Retina (tissue), 1 donor: ENCODE measurements around the gene RGS14.
"Not testable (repeated sequence)": the region's sequence is repeated elsewhere in the genome, so short reads cannot be mapped to it uniquely, and the experiment has no call there.

Experiments
- DNase-seq: peaks from one replicate; pipeline ENCODE4 v3.0.0-alpha.2; 2016

The RGS14 gene

DNA sequence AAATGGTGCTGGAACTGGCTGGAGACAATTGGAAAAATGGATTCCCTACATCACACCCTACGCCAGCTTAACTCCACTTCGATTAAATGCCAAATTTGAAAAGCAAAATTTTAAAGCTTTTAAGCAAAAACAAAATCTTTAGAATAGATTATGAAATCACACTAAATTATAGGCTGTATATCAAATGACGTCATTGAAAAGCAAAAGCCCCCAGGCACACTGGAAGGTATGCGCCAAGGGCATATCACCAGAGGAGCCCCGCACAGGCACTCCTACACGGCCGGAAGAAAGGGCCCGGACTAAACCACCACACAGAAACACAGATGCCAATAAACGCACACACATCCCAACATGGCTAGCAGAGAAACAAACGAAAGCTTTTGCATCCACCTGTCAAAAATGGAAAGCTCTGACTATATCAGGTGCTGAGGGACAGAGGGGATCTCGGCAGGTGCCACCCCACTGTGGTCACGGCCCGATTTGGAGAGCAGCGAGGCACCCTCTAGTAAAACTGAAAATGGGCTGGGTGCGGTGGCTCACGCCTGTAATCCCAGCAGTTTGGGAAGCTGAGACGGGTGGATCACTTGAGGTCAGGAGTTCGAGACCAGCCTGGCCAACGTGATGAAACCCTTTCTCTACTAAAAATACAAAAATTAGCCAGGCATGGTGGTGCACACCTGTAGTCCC is 29.0 kb upstream of the RGS14 start:
- no peak for DNase-seq

DNA sequence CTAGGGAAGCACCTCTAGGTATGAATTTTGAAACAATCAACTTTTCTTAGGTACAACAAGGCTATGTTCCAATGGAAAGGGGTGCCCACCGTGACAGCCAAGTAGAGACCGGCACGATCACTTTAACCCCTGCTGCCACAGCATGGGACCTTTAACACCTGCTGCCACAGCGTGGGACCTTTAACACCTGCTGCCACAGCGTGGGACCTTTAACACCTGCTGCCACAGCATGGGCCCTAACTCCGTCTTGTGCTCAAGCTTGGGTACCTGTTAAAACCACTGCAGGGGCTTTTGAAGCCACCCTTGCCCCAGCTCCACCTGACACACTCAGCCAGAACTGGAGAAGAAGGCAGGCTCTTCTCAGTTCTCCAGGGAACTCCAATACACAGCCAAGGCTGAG is 27.8 kb upstream of the RGS14 start:
- DNase-seq = no peak

DNA sequence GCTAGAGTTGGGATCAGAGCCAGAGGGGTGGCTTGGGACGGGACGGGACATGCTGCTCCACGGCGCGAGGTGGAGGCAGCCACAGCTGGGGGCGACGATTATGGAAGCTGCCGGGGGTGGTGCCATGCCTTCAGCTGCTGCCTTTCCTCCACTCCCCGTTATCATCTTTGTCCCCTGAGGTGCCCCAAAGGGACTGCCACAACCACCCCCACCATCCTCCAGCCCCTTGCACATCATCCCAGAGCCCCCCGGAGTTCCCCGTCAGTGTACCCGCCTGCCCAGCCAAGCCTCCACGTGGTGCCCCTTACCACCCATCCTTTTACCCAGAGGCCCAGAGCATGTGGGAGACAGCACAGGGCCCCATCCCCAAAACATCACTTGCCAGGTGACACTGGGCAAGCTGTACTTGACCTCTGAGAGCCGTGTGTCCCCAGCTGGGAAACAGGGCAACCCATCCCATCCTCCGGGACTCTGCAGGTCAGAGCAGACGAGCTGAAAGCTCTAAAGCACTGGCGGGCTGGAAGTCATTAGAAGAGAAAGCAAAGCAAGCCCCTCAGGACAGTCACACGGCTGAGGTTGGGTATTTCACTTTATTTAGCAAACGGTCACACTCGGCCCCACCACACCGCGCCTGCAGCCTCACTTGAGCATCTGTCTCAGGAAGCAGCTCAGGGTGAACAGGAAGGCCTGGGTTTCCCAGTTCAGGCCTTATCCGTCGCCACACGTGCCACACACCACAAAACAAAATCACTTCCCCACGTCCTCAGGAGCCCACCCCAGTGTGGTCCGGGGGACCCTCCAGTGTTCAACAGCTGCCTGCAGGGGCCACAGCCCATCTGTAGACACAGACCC is 26.5 kb upstream of the RGS14 start:
- no peak for DNase-seq

DNA sequence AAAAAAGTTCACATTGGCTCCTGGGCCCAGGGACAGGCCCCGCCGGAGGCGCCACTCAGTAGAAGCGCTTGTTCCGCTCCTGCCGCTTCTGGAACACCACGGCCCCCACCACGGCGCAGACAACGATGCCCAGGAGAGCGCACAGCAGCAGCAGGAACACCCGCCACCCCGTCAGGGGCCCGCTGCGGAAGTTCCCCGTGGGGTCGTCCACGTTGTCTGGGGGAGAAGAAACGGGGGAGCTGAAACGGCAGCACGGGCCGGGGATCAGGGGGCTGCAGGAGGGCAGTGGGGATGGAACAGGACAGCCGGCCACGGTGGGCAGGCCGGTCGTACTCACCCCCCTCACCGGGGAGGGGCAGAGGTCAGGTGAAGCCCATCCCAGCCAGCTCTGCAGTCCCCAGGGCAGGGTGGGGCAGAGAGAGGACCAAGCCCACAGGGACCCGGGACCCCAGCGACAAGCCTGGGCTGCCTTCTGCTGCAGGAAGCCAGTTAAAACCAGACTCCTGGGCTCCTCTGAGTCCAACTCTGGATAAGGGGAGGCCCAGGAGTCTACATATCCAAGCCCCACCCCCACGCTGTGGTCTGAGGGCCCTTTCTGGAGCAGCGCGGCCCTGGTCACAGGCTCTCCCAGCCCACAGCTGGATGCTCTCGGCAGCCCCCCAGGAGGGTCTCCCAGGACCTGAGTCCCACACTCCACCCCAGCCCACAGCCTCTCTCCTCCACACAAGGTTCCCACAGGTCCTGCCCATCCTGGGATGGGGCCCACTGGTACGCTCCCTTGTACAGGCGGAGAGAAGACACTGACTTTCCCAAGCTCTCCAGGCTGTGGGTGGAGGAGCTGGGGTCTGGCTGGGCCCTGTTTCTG is 25.5 kb upstream of the RGS14 start:
- DNase-seq = no peak

DNA sequence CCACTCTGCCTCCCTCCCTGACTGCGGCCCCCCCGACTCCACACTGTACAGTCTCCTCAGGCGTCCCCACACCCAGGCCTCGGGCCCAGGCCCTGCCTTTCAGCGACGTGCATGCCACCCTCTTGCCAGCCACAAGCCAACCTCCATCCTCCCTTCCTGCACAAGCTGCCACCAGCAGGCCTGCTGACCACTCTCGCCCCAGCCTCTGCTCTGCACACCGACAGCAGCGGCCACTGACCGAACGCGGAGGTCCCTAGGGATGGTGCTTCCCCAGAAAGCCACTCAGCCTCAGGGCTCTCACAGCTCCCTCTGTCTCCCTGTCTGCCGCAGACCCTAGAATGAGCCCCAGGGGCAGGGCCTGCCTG is 24.8 kb upstream of the RGS14 start:
- no peak for DNase-seq

DNA sequence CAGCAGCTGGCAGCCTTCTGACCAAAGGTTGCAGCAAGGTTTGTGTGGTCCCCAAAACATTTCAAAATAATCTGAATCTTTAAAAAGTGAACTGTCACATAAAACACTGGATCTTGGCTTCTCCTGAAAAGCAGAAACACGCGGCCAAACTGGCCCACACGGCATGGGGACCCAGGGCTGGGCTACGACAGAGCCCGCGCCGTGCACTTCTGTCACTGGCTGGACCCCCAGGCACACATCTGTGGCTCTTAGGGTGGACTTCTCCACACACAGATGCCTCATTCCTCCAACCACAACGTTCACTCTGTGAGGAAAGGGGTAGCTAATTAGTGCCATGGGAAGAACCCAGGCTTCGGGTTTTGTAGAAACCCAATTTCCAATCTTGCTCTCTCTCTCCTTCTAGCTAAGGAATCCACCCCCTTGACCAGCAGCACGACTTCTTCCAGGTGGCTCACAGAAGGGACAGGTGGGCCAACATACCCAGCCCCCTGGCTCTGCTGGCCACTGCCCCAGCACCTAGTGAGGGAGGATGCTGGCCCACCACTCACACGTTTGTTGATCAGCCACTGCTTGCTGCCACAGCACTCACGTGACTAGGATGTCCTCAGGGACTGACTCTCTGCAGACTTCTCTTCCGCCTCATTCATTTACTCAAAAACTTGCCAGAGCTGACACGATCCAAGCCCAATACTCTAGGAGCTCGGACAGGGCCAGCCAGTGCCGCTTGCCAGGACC is 24.1 kb upstream of the RGS14 start:
- no peak for DNase-seq

DNA sequence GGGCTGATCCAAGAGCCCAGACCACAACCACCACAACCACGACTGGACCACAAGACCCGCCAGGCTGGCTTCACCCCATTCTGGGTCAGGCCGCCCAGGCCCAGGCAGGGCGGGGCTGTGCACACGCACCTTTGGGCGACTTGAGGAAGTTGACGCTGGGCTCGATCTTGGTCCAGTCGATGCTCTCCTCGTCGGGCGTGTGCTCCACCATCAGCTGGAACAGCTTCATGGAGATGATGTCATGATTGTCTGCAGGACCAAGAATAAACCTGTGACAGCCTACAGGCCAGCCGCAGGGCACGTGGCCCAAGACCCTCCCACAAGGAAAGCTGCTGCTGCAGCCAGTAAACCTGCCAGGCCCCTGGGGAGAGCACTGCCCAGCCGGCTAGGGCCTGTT is 23.6 kb upstream of the RGS14 start:
- DNase-seq = no peak

DNA sequence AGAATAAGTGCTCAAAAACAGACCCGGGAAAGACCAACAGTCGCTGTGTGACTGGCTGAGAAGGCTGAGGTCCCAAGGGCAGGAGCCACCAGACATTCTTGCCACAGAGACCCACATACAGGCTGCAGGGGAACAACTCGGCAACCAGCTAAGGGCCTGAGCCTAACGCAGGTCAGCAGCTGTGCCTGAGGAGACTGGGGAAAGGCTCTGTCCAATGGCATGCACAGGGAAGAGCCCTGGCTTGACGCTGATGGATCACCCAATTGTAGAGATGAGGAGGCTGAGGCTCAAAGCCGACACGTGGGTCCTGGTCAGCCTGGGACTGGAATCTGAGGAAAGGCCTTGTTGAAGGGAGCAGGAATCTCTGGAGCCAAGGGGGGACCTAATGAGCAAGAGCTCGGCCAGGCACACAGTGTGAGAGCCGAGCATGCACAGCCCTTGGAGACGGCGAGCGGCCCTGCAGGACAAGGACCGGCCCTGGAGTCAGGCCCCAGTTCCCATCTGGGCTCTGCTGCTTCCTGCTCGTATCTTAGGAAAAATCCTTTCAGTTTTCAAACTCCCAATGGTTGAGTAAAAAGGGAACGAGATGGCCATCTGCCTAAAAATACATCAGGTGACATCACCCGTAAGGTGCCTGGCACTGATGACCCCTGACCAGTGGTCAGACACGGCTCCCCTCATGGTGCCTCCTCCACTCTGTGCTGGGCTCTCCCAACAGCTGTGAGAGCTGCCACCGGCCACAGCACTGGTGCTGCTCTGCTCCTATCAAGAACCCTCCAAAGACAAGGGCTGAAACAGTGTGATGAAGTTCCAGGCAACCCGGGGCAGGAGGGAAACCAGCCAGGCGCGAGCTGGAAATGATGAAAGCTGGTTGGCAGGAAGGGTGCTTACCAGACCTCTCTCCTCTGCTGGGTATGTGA is 22.7 kb upstream of the RGS14 start:
- DNase-seq = no peak

DNA sequence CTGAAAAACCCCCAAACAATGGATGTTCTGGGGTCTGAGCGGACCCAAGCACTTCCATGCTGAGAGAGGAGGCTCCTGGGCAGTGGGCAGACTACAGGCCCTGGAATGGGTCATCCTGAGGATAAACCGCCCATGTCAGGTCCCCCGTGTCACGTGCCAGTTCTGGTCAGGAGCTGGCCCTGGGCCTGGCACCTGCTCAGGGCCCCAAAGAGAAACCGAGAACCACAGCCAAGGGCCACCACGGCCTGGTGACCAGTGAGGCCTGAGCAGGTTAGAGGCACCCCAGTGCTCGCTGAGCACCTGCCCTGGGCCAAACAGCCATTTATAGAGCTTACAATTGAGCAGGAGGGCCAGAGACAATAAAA is 22.0 kb upstream of the RGS14 start:
- DNase-seq = no peak

DNA sequence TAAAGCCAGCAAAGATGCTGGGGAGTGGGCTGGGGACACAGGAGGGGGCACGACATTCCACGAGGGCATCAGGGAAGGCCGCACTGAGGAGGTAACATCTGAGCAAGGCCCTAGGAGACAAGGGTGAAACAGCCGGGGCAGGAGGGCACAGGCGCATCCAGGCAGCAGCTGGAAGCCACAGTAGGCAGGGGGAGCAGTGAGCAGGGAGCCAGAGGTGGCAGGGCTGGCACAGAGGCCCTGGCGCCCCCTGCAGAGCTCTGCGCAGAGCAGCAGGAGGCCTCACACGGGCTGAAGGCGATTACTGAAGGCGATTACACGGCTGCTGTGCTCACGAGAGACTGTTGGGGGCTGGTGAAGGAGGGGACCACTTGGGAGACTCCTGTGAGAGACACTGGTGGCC is 21.6 kb upstream of the RGS14 start:
- no peak for DNase-seq

DNA sequence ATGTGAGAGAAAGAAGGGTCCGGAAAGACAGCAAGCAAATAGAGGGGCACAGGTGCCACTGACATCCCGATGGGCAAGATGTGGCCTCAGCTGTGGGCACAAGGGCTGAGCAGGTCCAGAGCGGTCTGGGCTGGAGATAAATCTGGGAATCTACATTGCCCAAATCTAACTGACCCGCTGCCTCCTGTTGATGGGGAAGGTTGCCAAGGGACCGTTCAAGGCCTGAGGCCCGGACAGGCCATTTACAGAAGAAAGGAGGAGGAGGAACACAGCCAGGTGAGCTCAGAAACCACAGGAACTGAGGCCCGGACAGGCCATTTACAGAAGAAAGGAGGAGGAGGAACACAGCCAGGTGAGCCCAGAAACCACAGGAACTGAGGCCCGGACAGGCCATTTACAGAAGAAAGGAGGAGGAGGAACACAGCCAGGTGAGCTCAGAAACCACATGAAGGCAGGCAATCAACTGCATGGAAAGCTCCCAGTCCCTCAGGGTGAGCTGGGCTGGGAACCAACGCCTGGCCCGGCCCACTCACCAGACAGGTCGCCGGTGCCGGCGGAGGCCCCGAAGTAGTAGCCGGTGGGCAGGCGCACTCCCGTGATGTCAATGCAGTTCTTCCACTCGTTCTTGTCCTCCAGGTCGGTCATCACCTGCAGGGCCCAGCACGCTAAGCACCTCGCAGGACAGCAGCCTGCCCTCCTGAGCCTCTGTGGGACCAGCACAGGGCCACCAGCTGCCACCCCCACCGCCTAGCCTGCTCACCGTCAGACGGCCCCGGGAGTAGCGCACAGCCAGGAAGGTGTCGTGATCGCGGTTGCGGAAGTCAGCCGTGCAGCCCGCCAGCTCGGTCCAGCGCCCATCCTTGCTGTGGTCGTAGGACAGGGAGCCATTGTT is 20.9 kb upstream of the RGS14 start:
- DNase-seq = no peak

DNA sequence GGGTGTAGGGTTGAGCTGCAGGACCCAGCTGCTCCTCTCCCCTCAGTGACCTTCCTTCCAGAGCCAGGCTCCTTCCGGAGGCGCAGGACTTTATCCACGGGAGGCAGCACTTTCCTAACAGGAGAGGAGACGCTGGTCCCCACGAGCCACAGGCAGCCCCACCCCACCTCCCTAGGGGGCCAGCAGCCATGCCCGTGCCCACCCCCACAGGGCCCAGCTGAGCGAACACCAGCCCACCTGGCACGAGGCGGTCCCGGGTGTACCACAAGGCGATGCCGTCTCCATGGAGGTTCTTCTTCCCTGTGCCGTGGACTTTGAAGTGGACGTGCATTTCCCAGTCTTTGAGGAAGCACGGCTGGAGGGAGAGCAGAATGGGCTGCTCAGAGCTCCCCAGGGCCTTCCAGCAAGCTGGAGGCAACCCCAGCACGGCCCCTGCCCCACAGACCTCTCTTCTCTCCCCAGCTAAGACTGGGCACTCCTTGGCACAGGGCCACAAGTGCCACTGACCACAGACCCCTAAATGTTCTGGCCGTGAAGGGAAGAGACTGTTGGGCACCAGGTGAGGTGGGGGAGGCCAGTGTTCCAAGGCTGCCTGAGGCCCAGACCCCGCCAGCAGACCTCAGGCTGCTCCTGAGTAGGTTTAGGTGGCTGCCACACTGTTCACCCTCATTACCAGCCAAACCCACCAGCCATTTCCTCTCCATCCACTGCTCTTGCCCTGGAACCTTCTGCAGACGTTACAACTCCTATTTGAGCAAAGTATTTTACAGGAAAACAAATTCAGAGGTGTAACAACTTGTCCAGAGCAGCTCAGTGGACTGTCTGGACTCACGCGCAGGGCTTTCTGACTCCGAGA is 19.2 kb upstream of the RGS14 start:
- DNase-seq = no peak

DNA sequence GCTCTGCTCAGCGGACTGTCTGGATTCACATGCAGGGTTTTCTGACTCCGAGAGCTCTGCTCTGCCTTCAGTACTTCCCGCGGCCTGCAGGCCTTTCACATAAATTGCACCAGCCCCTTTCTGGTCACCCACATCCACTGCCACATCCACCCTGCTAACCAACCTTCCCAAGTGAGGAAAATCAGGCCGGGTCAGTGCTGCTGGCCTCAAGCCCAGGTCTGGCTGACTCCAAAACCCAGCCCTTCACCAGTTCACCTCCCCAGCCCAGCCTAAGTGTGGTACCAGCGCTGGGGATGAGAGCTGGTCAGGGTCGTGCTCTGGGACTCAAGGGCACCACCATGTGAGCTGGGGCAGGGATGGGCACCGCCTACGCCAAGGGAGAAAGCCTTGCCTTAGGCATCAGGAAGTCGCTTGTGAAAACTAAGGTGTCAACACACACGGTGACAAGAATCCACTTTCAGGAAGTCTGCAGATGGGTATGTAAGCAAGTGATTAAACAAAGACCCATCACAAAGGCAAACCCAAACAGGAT is 18.6 kb upstream of the RGS14 start:
- DNase-seq = no peak

DNA sequence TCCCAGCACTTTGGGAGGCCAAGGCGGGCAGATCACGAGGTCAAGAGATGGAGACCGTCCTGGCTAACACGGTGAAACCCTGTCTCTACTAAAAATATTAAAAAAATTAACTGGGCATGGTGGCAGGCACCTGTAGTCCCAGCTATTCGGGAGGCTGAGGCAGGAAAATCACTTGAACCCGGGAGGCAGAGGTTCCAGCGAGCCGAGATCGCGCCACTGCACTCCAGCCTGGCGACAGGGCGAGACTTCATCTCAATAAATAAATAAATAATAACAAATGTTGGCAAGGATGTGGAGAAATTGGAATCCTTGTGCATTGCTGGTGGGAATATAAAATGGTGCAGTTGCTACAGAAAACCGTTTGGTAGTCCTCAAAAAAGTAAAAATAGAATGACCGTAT is 14.7 kb upstream of the RGS14 start:
- not testable (repeated sequence) for DNase-seq

DNA sequence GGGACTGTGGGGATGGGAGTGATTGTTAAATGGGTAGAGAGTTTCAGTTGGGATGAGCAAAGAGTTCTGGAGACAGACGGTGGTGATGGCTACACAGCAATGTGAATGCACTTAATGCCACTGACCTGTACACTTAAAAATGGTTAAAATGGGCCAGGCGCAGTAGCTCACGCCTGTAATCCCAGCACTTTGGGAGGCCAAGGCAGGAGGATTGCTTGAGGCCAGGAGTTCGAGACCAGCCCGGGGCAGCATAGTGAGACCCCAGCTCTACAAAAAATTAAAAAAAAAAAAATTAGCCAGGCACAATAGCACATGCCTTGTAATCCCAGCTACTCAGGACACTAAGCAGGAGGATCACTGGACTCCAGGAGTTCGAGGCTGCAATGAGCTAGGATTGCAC is 13.9 kb upstream of the RGS14 start:
- DNase-seq = no peak

DNA sequence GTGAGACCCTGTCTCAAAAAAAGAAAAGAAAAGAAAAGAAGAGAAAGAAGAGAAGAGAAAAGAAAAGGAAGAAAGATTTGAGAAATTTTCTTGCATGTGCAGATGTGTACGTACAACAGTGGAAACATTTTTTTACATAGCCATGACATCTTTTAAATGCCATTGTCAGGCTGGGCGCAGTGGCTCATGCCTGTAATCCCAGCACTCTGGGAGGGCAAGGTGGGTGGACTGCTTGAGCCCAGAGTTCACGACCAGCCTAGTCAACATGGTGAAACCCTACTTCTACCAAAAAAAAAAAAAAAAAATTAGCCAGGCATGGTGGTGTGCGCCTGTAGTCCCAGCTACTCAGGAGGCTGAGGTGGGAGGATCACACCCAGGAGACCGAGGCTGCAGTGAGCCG is 12.8 kb upstream of the RGS14 start:
- DNase-seq = no peak

DNA sequence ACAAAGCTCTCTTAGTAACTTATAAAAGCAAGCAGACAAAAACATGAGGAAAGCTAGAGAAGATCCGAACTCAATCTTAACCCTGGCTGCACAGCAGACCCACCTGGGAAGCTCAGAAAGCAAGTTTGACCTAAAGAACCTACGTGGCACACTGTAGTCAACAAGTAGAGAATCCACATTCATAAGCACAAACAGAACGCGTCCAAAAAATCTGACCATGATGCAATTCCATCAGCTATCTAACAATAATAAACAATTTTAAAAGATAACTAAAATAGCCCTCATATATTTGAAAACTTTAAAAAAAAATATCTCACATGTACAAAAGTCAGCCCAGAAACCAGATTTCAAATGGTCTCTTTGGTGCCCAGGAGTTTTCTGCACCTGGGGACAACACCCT is 10.9 kb upstream of the RGS14 start:
- DNase-seq = no peak

DNA sequence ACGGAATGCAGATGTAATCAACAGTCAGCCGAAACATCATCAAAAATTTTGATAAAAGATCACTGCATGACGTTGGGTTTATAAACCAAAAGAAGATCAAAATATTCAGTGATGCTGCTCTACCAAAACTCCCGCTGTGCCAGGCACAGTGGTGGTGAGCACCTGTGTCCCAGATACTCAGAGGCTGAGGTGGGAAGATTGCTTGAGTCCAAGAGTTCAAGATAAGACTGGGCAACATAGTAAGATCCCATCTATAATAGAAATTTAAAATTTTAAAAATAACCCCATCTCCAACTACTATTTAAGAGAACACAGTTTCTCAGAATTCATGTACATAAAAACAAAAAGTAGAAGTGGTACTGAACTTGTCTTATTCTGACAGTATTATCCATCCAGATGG is 10.0 kb upstream of the RGS14 start:
- DNase-seq = no peak

DNA sequence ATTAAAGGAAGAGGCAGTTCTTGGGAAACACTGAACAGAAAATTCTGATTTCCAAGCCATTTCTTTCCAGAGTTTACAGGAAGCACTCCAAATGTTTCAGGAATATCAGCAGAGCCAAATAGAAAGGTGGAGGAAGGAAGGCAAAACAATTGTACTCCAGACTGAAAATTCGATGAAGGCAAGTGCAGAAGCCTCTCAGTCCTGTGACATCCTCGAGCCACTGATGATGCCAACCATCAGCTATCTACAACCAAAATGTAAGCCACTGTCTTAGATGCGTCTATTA is 8.4 kb upstream of the RGS14 start:
- no peak for DNase-seq

DNA sequence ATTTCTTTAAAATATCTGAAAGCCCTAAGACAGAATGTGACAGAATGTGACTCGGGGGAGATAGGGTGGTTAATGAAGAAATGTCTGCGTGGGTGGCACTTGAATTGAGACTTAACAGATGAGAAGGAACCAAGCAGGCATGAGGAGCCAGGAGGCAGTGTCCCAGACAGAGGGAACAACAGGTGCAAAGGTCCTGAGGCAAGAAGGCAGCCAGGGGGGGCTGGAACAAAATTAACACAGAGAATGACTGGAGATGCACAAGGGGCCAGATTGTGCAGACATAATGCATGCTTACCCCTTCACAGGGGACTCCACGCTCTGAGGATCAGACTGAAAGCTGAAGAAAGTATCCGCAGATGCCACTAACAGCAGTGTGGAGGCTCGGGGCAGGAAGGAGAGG is 8.0 kb upstream of the RGS14 start:
- DNase-seq = no peak
